HCT116 (cell line): ENCODE results near the gene AP5Z1. TPM values are rescaled to one million over a fixed set of nuclear protein-coding genes. Genes with fewer than 3 reads are reported as not detected.

Experiments used
- ATAC-seq: fragments of 200-7000 bp; cut with Tn5 transposase; 2 replicates; pipeline ENCODE4 v1.9.1; 2020; ENCODE audit warnings: mild to moderate bottlenecking, moderate library complexity
- BruUV-seq: library from RNA; stranded (reverse); fragments of 400-500 nt; replicated peaks from 2 replicates; lab custom pipeline; 2021; lab: Mats Ljungman, UMichigan
- CTCF ChIA-PET: fragments of 300-600 bp; sonication (Branson Sonifier 250); formaldehyde crosslinking; loops from one replicate; lab custom pipeline; 2021; ENCODE audit warnings: antibody characterized with exemption; lab: Charles Lee
- POLR2A ChIA-PET: fragments of 300-600, 350-600 bp; sonication (Branson Sonifier 250); formaldehyde crosslinking; loops from one replicate; lab custom pipeline; 2021; ENCODE audit warnings: antibody characterized with exemption; lab: Charles Lee
- RAD21 ChIA-PET, 2 experiments: fragments of 300-600 bp; sonication (Branson Sonifier 250); formaldehyde crosslinking; loops; one replicate each; lab custom pipeline; 2023; ENCODE audit warnings: low total read pairs in 2 of 2; ENCODE audit not compliant: uncharacterized antibody in 2 of 2, unreplicated experiment in 2 of 2, low non-redundant PET in 1 of 2; lab: Charles Lee
- DNase-seq: peaks from one replicate; pipeline ENCODE4 v3.0.0-alpha.2; 2010; ENCODE audit warnings: low read depth, low spot score
- H2AFZ ChIP-seq: fragments of 200-600 bp; shearing (Covaris generic), sonication (generic); 2 replicates; pipeline ENCODE4 v1.6.1; 2017; ENCODE audit warnings: low read depth, mixed run types, mixed read lengths, antibody characterized with exemption, low read length; ENCODE audit not compliant: poor library complexity, severe bottlenecking
- H3K27ac ChIP-seq: 2 replicates; pipeline ENCODE4 v1.5.1; 2012; ENCODE audit warnings: low read depth, low read length
- H3K27me3 ChIP-seq: fragments of 200-600 bp; sonication (generic); 2 replicates; pipeline ENCODE4 v1.6.1; 2016; ENCODE audit warnings: mixed run types, low read length, mixed read lengths; ENCODE audit not compliant: insufficient read depth
- H3K36me3 ChIP-seq, 2 experiments: fragments of 200-500 bp in 1 of 2; fragments of 200-600 bp in 1 of 2; sonication (Bioruptor generic) in 1 of 2; sonication (generic) in 1 of 2; 2 replicates each; pipeline versions ENCODE4 v1.5.1 to v1.6.1; 2014 to 2016; ENCODE audit warnings: low read length in 2 of 2, inconsistent platforms in 1 of 2, mixed read lengths in 1 of 2, mixed run types in 1 of 2; ENCODE audit not compliant: insufficient read depth in 2 of 2, control insufficient read depth in 1 of 2
- H3K4me1 ChIP-seq, 2 experiments: fragments of 200-600 bp in 1 of 2; sonication (generic) in 1 of 2; 2 replicates each; pipeline versions ENCODE4 v1.5.1 to v1.6.1; 2012 to 2017; ENCODE audit warnings: low read length in 2 of 2, inconsistent platforms in 1 of 2, mild to moderate bottlenecking in 1 of 2, mixed read lengths in 1 of 2, mixed run types in 1 of 2, moderate library complexity in 1 of 2; ENCODE audit not compliant: insufficient read depth in 2 of 2, control insufficient read depth in 1 of 2
- H3K4me2 ChIP-seq: fragments of 200-600 bp; sonication (generic); 2 replicates; pipeline ENCODE4 v1.6.1; 2017; ENCODE audit warnings: mixed run types, low read length, mixed read lengths
- H3K4me3 ChIP-seq, 2 experiments: fragments of 200-600 bp in 1 of 2; sonication (generic) in 1 of 2; replicated peaks in 1 of 2; 2 replicates each; pipeline ENCODE4 v1.5.1; 2011 to 2016; ENCODE audit warnings: low read length in 2 of 2, control low read depth in 1 of 2, low read depth in 1 of 2, mild to moderate bottlenecking in 1 of 2, mixed read lengths in 1 of 2, mixed run types in 1 of 2
- H3K79me2 ChIP-seq: fragments of 200-600 bp; sonication (generic); 2 replicates; pipeline ENCODE4 v1.6.1; 2017; ENCODE audit warnings: mild to moderate bottlenecking, mixed run types, low read length, moderate library complexity, mixed read lengths; ENCODE audit not compliant: insufficient read depth
- H3K9ac ChIP-seq: fragments of 200-600 bp; sonication (generic); 2 replicates; pipeline ENCODE4 v1.6.1; 2016; ENCODE audit warnings: low read length, mixed read lengths
- H3K9me2 ChIP-seq: fragments of 200-600 bp; sonication (generic), shearing (Covaris generic); 2 replicates; pipeline ENCODE4 v1.6.1; 2017; ENCODE audit warnings: mixed run types, mild to moderate bottlenecking, moderate library complexity; ENCODE audit not compliant: insufficient read depth
- H3K9me3 ChIP-seq, 2 experiments: fragments of 200-500 bp in 1 of 2; fragments of 200-600 bp in 1 of 2; sonication (Bioruptor generic) in 1 of 2; sonication (generic) in 1 of 2; 2 replicates each; pipeline ENCODE4 v1.6.1; 2014 to 2017; ENCODE audit warnings: low read length in 2 of 2, mixed read lengths in 2 of 2, inconsistent platforms in 1 of 2, low read depth in 1 of 2, mild to moderate bottlenecking in 1 of 2, mixed run types in 1 of 2, moderate library complexity in 1 of 2; ENCODE audit not compliant: control insufficient read depth in 1 of 2, insufficient read depth in 1 of 2
- H4K20me1 ChIP-seq: fragments of 200-600 bp; sonication (generic), shearing (Covaris generic); 2 replicates; pipeline ENCODE4 v1.6.1; 2017; ENCODE audit warnings: mixed run types, mild to moderate bottlenecking, moderate library complexity; ENCODE audit not compliant: insufficient read depth
- ATF3 ChIP-seq: IDR thresholded peaks from 2 replicates; pipeline ENCODE4 v1.6.1; 2012
- CEBPB ChIP-seq: IDR thresholded peaks from 2 replicates; pipeline ENCODE4 v1.6.1; 2012; ENCODE audit warnings: low read depth
- EGR1 ChIP-seq: IDR thresholded peaks from 2 replicates; pipeline ENCODE4 v1.6.1; 2012; ENCODE audit warnings: low read depth
- ELF1 ChIP-seq: IDR thresholded peaks from 2 replicates; pipeline ENCODE4 v1.6.1; 2012; ENCODE audit warnings: low read depth, borderline replicate concordance
- FOSL1 ChIP-seq: IDR thresholded peaks from 2 replicates; pipeline ENCODE4 v1.6.1; 2012; ENCODE audit warnings: low read depth
- JUND ChIP-seq: IDR thresholded peaks from 2 replicates; pipeline ENCODE4 v1.6.1; 2012
- MAX ChIP-seq: IDR thresholded peaks from 2 replicates; pipeline ENCODE4 v1.6.1; 2012
- POLR2AphosphoS5 ChIP-seq: IDR thresholded peaks from 2 replicates; pipeline ENCODE4 v1.6.1; 2011; ENCODE audit warnings: mild to moderate bottlenecking, low read depth, low read length, moderate library complexity
- RAD21 ChIP-seq: IDR thresholded peaks from 2 replicates; pipeline ENCODE4 v1.6.1; 2012; ENCODE audit warnings: low read depth, mild to moderate bottlenecking
- REST ChIP-seq: IDR thresholded peaks from 2 replicates; pipeline ENCODE4 v1.6.1; 2012; ENCODE audit warnings: low read depth
- SIN3A ChIP-seq: IDR thresholded peaks from 2 replicates; pipeline ENCODE4 v1.6.1; 2012; ENCODE audit warnings: low read depth
- SP1 ChIP-seq: IDR thresholded peaks from 2 replicates; pipeline ENCODE4 v1.6.1; 2012; ENCODE audit warnings: low read depth
- SRF ChIP-seq: IDR thresholded peaks from 2 replicates; pipeline ENCODE4 v1.6.1; 2012; ENCODE audit warnings: low read depth
- TCF7L2 ChIP-seq: IDR thresholded peaks from 2 replicates; pipeline ENCODE4 v1.7.0; 2011; ENCODE audit warnings: borderline replicate concordance, inconsistent platforms; ENCODE audit not compliant: insufficient read depth, insufficient read length; ENCODE audit errors: extremely low read depth
- YY1 ChIP-seq: IDR thresholded peaks from 2 replicates; pipeline ENCODE4 v1.6.1; 2011; ENCODE audit warnings: low read length, low read depth, moderate library complexity, mild to moderate bottlenecking; ENCODE audit not compliant: insufficient replicate concordance; ENCODE audit errors: extremely low read depth
- ZBTB33 ChIP-seq: IDR thresholded peaks from 2 replicates; pipeline ENCODE4 v1.6.1; 2011; ENCODE audit warnings: mild to moderate bottlenecking, low read length, moderate library complexity; ENCODE audit not compliant: insufficient replicate concordance; ENCODE audit errors: extremely low read depth
- ZFX ChIP-seq: fragments of 450-650 bp; IDR thresholded peaks from 2 replicates; pipeline ENCODE4 v1.6.1; 2017
- ZNF274 ChIP-seq: fragments of 200-500 bp; sonication (Bioruptor generic); IDR thresholded peaks from 2 replicates; pipeline ENCODE4 v1.6.1; 2014; ENCODE audit warnings: mild to moderate bottlenecking, low read depth, low read length, inconsistent platforms
- intact Hi-C: fragments of 100-400 bp; cut with micrococcal nuclease; formaldehyde crosslinking; loops from 2 replicates; pipeline ENCODE4 v1.10.0; 2022
- total RNA-seq: library from RNA; stranded (reverse); gene quantifications from one replicate; pipeline ENCODE4 v1.2.1, GENCODE V29; 2021; ENCODE audit not compliant: unreplicated experiment

Gene AP5Z1
- total RNA-seq, 1 experiment from 2014 or later: 23.2 TPM

- TF ChIP-seq ZFX: no peak
- TF ChIP-seq SRF: no peak
- TF ChIP-seq SP1: peak; percentile 67
- no peak for TF ChIP-seq ZBTB33
- TF ChIP-seq YY1: peak; percentile 27
- no peak for TF ChIP-seq ELF1
- peak; percentile 46; the same call in 1 of the 2 replicates for TF ChIP-seq POLR2AphosphoS5
- TF ChIP-seq CEBPB: no peak; the same call in 1 of the 2 replicates
- peak; percentile 70 for TF ChIP-seq JUND
- TF ChIP-seq EGR1: no peak
- TF ChIP-seq ATF3: no peak
Measured at GRCh38 chr7:4738711-4739527, 36.5 kb upstream of the AP5Z1 start (continued).

GRCh38 chr7:4739528-4739992 is 35.9 kb upstream of the AP5Z1 start:
- H3K27ac ChIP-seq: no peak overlapping the region
- H3K9me3 ChIP-seq: no peaks in the 10 kb centered on the region
- DNase-seq: no peak
- H3K4me1 ChIP-seq: peaks cover 38 to 66% of the 10 kb centered on the region in 2 experiments
- peaks cover 4 to 14% of the 10 kb centered on the region in 2 experiments; a peak in 2 of 4 replicates for H3K36me3 ChIP-seq
- H3K9me2 ChIP-seq: no peaks in the 10 kb centered on the region
- POLR2A ChIA-PET: no interaction called here
- no peak for ATAC-seq
- H3K79me2 ChIP-seq: peaks cover 87% of the 10 kb centered on the region
- no peaks in the 10 kb centered on the region for H3K27me3 ChIP-seq
- H4K20me1 ChIP-seq: peaks cover 1% of the 10 kb centered on the region; the same call in 1 of the 2 replicates
- H3K9ac ChIP-seq: peak overlapping the region; percentile 66; the same call in 1 of the 2 replicates
- CTCF ChIA-PET: no interaction called here
- BruUV-seq: no TSS peak
- H3K4me3 ChIP-seq: no peak overlapping the region
- no peak overlapping the region for H2AFZ ChIP-seq
- RAD21 ChIA-PET: no interaction called here
- intact Hi-C loops: loop anchor here (5.0 kb wide), 1 partner anchor 47 kb away; no protein-coding TSS in a partner anchor
- peak overlapping the region; percentile 82 for H3K4me2 ChIP-seq
- no peak for TF ChIP-seq YY1
- no peak for TF ChIP-seq TCF7L2
- TF ChIP-seq ZFX: no peak
- TF ChIP-seq SRF: no peak
- no peak for TF ChIP-seq RAD21
- no peak for TF ChIP-seq SP1
- TF ChIP-seq MAX: no peak
- no peak for TF ChIP-seq POLR2AphosphoS5
- TF ChIP-seq CEBPB: no peak
- no peak for TF ChIP-seq FOSL1
- TF ChIP-seq SIN3A: no peak
- no peak for TF ChIP-seq REST
- TF ChIP-seq EGR1: no peak
- no peak for TF ChIP-seq ZNF274
